NCI-H2107 treated with DMSO at 0.1 percent for 48 hours (cell line): ENCODE data around the gene LRRFIP1.

Source experiments
- DNase-seq: peaks from one replicate; lab custom pipeline; 2025; ENCODE audit not compliant: unreplicated experiment; lab: John Stamatoyannopoulos, UW

Gene LRRFIP1

GRCh38 chr2:237616734-237617586 is 10.4 kb upstream of the LRRFIP1 start:
- no peak for DNase-seq

GRCh38 chr2:237617587-237617982 is 9.8 kb upstream of the LRRFIP1 start:
- no peak for DNase-seq

DNA sequence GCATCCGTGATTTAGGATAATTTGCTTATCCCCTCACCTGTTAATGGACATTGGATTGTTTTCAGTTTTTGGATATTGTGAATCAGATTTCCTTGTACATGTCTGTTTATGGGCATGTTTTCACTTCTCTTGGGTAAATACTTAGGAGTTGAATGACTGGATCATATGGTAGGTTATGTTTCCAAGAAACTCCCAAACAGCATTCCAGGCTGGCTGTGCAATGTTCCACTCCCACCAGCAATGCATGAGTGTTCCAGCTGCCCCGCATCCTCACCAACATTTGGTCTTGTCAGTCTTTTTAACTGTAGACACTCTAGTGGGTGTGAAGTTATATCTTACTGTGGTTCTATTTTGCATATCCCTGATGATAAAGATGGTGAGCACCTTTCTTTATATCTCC is 8.9 kb upstream of the LRRFIP1 start:
- DNase-seq: no peak

- DNase-seq: no peak
These were observed 3.7 kb upstream of the LRRFIP1 start for GRCh38 chr2:237623428-237624403.

DNA sequence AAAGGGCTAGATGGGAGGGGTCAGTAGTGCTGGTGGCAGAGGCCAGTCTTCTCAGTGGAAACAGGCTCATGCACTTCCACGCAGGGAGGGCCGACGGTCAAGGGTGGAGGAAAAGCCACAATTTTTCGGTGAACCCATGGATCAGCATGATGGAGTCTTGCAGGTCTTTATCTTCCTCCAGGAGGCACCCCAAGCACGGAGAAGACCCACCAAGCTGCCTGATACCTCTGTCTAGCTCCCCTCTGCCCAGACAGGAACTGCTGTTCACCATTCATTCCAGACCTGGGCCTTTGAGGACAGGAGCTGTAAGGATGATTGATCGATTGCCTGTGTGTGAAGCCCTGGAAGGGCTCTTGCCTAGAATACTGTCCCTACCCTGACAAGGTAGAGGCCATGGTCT is 2.8 kb upstream of the LRRFIP1 start:
- DNase-seq: no peak

DNA sequence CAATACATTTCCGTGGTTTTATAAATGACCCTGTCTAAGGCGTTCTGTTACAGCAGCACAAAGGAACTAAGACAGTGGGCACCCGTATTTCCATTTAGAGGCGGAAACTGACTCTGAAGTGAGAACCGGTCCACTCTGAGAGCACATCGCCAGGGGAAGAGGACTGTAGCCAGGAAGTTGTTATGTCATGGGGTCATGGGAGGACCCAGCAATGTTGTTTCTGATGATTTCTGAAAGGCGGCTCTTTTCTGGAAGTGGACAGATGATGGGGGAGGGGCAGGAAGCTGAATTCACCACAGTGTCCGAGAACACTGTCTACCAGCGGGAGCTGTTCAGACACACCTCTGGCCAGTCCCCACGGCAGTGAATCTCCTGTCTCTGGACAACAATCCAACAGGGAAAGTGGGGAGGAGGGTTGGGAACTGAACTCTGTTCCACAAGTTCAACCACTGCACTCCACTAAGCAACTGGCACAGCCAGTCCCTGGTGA is 2.1 kb upstream of the LRRFIP1 start:
- no peak for DNase-seq

DNA sequence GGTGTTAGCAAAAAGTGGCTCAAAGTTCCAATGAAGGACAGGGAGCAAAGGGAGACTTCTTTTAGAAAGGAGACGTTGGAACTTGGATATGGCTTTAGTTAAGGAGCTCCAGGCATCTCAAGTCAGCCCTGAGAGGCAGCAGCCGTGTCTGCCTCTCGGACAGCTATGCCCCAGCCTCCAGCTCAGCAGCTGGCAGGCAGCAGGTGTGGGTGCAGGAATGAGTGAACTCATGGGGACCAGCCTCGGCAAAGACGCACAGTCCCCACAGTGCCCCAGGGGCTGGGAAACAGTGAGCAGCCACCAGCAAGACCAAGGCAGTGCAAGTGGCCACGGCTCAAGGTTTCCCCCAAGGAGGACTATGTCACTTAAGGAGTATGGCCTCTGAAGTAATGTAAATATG is 1.6 kb upstream of the LRRFIP1 start:
- DNase-seq: no peak

DNA sequence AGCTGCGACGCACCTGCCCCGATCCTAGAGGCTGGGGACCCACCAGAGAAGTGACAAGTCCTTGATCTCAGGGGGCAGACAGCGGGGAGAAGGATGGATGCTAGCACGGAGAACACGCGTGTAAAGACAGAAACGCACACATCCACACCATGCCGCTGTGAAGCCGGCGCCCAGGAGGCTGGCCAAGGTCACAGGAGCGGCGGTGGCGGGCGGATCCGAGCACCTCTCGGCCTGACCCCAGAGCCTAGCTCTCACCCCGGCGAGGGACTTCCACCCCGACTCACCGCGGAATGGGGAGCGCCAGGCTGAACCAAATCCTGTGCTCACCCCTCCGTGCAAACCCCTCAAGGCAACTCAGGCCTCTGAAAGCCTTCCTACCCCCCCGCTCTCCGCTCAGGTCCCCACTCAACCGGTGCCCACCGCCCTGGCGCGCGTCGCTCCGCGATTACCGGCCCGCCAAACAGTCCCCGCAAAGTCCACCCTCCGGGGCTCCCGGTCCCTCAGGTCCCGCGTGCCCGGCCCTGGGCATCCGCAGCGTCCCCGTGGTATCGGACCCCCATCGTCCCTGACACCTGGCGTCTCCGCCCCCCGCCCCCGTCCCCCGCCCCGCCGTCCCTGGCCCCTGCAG is 460 bp upstream of the LRRFIP1 start:
- no peak for DNase-seq

GRCh38 chr2:237628247-237629187 is 1.1 kb downstream of the LRRFIP1 start:
- no peak for DNase-seq

DNA sequence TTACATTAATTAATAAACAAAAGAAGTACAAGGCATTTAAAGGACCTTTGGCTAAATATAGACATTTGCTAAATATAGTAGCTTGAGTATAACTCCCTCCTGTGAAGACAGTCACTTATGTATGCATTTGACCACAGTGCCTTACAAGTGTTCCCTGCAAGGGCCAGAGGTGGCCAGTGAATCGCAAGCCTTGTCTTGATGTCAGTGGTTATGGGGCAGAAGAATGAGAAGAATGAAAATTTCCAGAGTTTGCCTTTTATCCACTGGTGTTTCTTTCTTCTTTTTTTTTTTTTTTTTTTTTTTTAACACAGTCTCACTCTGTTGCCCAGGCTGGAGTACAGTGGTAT is 1.8 kb downstream of the LRRFIP1 start:
- no peak for DNase-seq

DNA sequence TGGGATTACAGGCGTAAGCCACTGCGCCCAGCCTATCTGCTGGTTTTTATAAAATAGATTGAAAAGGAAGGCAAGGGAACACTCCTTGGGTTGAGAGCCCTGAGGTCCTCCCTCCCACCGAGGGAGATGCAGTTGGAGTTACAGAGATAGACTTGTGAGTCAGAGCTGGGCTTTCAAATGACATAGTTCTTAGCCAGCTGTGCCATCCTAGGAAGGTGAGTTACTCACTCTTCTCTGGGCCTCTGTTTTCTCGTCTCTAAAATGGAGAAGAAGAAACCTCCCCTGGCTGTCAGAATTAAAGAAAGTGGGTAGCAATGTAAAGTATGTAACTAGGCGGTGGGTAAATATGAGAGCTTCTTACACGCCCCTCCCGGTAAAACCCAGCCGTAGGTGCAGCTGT is 2.4 kb downstream of the LRRFIP1 start:
- no peak for DNase-seq

GRCh38 chr2:237630216-237631000 is 3.0 kb downstream of the LRRFIP1 start:
- DNase-seq: no peak

GRCh38 chr2:237631007-237631785 is 3.8 kb downstream of the LRRFIP1 start:
- no peak for DNase-seq

- no peak for DNase-seq
These were observed 4.6 kb downstream of the LRRFIP1 start for GRCh38 chr2:237631801-237632585.

DNA sequence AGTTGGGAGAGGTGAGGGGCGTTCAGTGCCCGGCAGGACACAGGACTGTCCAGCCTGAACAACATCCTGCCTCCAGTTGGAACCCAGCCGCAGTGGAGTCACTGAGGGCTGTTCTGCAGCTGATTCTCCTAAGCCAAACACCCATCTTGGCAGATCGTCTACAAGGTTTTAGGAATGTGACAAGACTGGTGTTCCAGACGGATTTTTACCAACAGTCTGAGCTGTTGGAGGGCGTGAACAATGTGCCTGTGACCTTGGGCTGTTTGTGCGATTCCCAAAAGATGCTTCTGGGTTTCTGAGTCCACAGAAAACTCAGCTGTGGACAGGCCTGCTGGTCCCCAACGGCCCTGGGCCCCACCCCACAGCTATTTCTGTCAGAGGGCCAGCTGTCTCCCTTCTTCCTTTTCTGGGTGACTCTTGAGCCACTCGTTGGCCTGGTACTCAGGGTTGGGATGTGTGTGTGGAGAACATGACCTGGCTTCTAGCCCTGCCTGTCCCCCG is 5.7 kb downstream of the LRRFIP1 start:
- DNase-seq: no peak

DNA sequence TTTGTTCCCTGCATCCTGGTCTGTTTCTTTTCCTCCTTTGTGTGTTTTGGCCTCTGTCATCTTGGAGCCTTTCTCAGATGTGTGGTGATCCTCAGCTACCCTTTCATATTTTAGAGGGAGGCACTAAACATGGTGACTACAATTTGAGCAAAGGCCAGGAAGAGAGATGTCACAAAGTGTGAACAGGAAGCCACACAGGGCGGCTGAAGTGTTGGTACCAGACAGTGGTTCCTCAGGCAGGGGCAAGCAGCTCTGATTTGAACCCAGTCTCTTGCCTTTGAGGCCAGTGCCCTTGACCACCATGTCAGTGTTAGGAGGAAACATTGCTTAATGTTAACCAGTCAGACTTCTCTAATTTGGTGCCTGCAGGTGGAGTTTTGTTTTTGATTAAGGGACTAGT is 9.2 kb downstream of the LRRFIP1 start:
- DNase-seq: no peak

DNA sequence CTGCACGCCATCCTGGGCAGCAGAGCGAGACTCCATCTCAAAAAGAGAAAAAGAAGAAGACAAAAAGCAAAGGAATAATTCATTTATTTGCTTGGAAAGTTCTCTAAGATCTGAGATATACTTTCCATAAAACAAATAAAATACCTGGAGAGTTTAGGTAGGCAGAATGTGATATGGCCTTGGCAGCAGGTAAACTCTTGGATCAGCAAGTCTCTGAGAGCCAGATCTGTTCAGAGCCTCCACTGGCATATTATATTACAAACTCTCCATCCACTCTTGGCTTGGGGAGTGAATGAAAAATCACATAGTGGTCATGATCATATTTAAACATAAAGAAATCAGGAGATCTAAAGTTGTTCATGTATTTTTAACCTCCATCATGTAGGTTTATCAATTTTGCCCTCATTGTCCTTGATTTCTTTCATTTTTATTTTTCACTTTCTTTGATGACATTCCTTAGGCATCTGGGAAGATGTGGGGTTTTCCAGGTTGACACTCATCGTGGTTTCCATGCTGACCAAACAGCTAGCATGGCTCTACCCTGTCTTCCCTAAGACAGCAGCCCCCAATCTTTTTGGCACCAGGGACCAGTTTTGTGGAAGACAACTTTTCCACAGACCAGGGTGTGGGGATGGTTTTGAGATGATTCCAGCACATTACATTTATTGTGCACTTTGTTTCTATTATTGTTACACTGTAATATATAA is 10.2 kb downstream of the LRRFIP1 start:
- DNase-seq: no peak
